HG03442 (cell line): Measurements from ENCODE around the gene RGS2.

Experiments used
- ATAC-seq: cut with Tn5 transposase; IDR thresholded peaks from one replicate; pipeline ENCODE4 v1.9.1; 2021; ENCODE audit warnings: mild to moderate bottlenecking, moderate library complexity; ENCODE audit not compliant: unreplicated experiment

Gene RGS2

GRCh38 chr1:192826791-192827546, 18.1 kb downstream of the RGS2 start:
- ATAC-seq = no peak

DNA sequence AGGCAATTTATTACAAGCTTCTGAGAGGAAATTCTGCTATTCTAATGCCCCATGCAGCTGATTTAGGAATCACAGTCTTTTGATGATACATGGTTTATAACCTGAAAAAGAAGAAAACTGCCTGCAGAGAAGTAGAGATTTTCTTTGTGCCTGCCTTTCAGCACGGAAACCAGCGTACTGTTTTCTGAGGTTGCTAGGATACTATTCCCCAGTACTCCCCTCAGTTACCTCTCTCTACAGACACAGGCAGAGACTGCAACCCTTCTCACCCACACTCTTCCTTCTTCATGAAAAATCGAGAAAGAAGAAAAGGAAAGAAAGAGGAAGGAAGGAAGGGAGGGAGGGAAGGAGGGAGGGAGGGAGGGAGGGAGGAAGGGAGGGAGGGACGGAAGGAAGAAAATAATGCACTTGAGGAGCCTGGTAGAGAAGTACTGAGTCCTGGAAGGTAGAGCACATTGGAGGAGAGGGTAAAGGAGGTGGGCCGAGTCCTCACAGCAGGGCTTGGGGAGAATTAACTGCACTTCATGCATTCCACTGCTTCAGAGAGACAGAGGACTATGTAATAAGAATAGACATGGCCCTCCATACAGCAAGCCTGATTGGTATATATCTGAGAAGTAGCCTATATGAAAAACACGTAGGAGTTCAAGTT, 21.9 kb downstream of the RGS2 start:
- no peak for ATAC-seq

GRCh38 chr1:192831706-192832355, 23.0 kb downstream of the RGS2 start:
- ATAC-seq = no peak

DNA sequence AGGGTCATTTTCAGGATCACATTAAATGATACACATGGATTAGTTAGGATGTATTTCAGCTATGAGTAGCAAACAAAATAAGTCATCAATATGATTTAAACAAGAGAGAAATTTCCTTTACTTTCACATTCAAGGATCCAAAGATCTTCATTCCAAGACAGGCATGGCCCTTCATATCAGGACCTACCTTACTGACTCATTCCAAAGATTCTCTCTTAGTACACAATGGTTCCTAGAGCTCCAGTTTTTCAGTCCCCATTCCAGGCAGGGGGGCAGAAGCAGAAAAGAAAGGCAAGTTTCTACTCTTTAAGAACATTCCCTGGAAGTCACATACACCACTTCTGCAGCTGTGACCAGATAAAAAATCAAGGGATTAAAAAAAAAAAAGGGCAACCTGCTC, 23.7 kb downstream of the RGS2 start:
- no peak for ATAC-seq

DNA sequence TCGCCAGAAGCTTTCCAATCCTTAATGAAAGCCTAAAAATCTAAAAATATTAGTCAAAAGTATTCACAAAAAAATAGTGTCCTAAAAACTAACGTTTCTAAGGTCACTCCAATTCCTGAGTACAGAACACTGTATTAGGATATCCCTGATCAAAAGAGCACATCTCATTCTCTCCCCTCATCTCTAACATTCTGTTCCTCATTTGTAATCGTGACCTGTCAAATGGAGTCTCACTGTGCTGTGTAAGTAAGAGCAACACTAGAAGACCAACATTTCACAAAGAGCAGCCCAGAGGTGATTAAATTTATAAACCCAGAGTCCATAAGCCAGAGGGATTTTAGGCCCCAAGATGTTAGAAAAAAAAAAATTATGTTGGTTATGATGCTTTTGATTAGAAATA, 26.3 kb downstream of the RGS2 start:
- no peak for ATAC-seq

DNA sequence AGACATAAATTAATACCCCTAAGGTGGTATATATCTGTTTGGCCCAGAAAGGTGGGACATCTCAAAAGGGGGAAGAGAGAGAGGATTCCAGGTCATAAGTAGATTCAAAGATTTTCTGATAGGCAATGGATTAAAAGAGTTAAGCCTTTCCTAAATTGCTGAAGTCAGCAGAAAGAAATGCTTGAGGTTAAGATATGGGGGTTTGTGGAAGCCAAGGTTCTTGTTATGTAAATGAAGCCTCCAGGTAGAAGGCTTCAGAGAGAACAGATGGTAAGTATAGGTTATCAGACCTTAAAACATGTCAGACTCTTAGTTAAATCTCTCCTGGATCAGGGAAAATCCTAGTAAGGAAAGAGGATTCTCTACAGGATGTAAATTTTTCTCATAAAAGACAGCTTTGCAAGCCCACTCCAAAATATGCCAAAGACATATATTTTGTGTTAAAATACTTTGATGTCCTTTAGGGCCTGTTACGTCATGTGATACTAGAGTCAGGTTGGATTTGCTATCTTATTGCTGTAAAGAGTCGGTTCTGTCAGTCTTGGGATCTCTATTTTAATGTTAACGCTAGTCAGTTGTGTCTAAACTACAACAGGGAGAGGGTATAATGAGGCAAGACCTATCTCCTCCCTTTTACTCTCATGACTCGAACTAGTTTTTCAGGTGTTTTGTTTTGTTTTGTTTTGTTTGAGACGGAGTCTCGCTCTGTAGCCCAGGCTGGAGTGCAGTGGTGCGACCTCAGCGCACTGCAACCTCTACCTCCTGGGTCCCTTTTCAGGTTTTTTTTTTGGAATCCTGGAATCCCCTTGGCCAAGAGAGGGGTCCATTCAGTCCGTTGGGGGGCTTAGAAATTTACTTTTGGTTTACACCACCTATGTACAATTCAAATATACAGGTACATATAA, 30.6 kb downstream of the RGS2 start:
- ATAC-seq = no peak

DNA sequence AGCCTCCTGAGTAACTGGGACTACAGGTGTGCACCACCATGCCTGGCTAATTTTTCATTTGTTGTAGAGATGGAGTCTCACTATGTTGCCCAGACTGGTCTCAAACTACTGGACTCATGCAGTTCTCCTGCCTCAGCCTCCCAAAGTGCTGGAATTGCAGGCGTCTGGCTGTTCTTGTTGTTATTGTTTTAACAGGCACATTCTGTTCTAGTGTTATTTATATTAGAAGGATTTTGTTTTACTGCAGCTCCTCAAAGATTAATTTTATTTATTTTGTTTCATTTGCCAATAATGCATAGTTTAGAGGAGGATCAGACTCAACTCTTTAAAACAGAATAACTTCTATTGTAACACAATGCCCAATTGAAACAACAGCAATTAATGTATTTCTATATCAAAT, 35.5 kb downstream of the RGS2 start:
- no peak for ATAC-seq

- no peak for ATAC-seq
Observed at GRCh38 chr1:192846950-192847349, 38.1 kb downstream of the RGS2 start.

DNA sequence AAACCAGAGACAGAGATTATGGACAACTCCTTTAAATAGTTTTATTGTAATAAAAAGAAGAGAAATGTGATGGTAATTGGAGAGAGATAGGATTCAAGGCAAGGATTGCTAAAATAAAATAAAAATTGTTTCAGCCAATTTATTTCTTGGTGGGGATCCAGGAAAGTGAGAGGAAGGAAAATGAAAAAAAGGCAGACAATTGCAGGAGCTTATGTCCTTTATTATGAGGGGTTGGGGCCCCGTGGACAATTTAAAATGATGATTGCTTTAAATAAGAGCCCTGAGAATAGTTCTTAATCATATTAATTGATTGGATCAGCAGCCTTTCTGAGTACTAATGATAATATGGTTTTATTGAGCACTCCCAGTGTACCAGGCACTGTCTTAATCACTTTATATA, 40.2 kb downstream of the RGS2 start:
- no peak for ATAC-seq

- ATAC-seq = no peak
Observed at GRCh38 chr1:192849442-192849841, 40.6 kb downstream of the RGS2 start.

DNA sequence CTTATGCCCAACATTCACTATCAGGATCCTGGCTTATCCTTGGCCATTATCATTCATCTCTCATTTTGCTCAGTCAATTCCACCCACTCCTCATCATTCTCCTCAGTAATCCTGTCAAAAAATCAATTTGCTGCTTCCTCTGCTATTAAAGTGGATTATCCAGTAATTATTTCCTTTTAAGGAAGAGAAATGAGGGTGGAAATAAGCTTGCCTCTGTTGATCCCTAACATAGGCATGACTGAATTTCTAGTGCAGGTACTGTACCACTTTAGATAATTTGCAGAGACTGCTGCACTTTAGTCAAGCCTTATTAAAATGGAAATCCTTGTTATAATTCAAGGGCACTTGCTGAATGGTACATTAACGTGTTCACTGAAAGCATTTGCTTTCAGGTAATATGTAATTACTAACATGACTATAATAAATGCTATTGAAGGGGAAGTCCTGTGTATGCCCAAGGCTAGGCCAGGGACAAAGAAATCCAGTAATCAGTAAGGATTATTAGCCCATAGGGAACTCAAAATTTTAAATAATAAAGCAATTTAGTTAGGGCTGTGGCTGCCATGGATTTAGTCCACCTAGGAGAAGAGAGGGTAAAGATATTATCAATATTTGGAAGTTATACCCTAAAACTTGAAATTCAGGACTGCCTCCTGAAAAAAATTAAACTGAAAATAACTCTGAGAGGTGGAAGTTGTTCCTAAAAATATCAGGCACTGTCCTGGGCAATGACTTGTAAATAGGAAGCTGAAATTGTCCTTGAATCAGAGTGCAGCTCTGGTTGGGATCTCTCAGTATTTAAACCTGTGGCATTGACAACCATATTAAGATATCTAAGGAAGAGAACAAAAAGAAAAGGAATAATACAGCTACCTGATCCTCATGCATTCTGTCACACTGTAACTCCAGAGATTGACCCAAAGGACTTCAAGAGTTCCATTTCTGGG, 43.4 kb downstream of the RGS2 start:
- no peak for ATAC-seq

GRCh38 chr1:192858456-192858855, 49.6 kb downstream of the RGS2 start:
- ATAC-seq = no peak

GRCh38 chr1:192859808-192860207, 51.0 kb downstream of the RGS2 start:
- ATAC-seq = no peak

GRCh38 chr1:192860478-192861185, 51.8 kb downstream of the RGS2 start:
- no peak for ATAC-seq

- ATAC-seq = no peak
Observed at GRCh38 chr1:192861860-192862259, 53.0 kb downstream of the RGS2 start.
